ENCODE data around the gene VAV1.
"Not testable (repeated sequence)": the region's sequence is repeated elsewhere in the genome, so short reads cannot be mapped to it uniquely, and the experiment has no call there.

- TF ChIP-seq CTCF (conservative IDR thresholded peaks at IDR 0.05); EZH2 (IDR thresholded peaks at IDR 0.05; ENCODE audit: low read depth): not testable (repeated sequence)
Measured at GRCh38 chr19:6762253-6762797, 10.2 kb upstream of the VAV1 start.
